SK-N-SH (cell line): ENCODE measurements around the gene RASGRF2. TPM values are rescaled to one million over a fixed set of nuclear protein-coding genes. Genes with fewer than 3 reads are reported as not detected.

ENCODE experiments used
- CTCF ChIA-PET: fragments of 300-600, 350-600 bp; formaldehyde crosslinking; extraction: SDS; loops from one replicate; lab custom pipeline; 2021; lab: Yijun Ruan, JAX
- POLR2A ChIA-PET: fragments of 350-600 bp; sonication (Branson Sonifier 250); formaldehyde crosslinking; extraction: SDS; loops from one replicate; lab custom pipeline; 2020; ENCODE audit warnings: antibody characterized with exemption, inconsistent platforms; lab: Yijun Ruan, JAX
- DNase-seq: peaks from one replicate; pipeline ENCODE4 v3.0.0; 2012
- H2AFZ ChIP-seq: fragments of 200-600 bp; sonication (generic); 2 replicates; pipeline ENCODE4 v1.8.1; 2016; ENCODE audit warnings: antibody characterized with exemption, mild to moderate bottlenecking, low read depth
- H3F3A ChIP-seq: fragments of 200-600 bp; sonication (generic); replicated peaks from 2 replicates; pipeline ENCODE3; 2016; ENCODE audit warnings: antibody characterized with exemption, mild to moderate bottlenecking; ENCODE audit not compliant: insufficient read depth
- H3K27ac ChIP-seq, 2 experiments: fragments of 200-500 bp in 1 of 2; fragments of 200-600 bp in 1 of 2; sonication (Bioruptor generic) in 1 of 2; sonication (generic), shearing (Covaris generic) in 1 of 2; 2 replicates each; pipeline versions ENCODE4 v1.5.1 to v1.6.1; 2014 to 2016; ENCODE audit warnings: low read depth in 2 of 2, inconsistent platforms in 1 of 2, low read length in 1 of 2, mild to moderate bottlenecking in 1 of 2, mixed read lengths in 1 of 2
- H3K27me3 ChIP-seq: fragments of 200-600 bp; sonication (generic), shearing (Covaris generic); 2 replicates; pipeline ENCODE4 v1.6.1; 2016; ENCODE audit warnings: mixed run types; ENCODE audit not compliant: insufficient read depth
- H3K36me3 ChIP-seq, 2 experiments: fragments of 200-500 bp in 1 of 2; fragments of 200-600 bp in 1 of 2; sonication (Bioruptor generic) in 1 of 2; sonication (generic) in 1 of 2; replicated peaks in 1 of 2; 2 replicates each; pipeline versions ENCODE3 to v1.5.1; 2014 to 2016; ENCODE audit warnings: low read length in 1 of 2, mild to moderate bottlenecking in 1 of 2; ENCODE audit not compliant: insufficient read depth in 2 of 2, control insufficient read depth in 1 of 2
- H3K4me1 ChIP-seq, 2 experiments: fragments of 200-500 bp in 1 of 2; fragments of 200-600 bp in 1 of 2; sonication (Bioruptor generic) in 1 of 2; sonication (generic), shearing (Covaris generic) in 1 of 2; 2 replicates each; pipeline versions ENCODE4 v1.5.1 to v1.6.1; 2014 to 2016; ENCODE audit warnings: low read depth in 1 of 2, low read length in 1 of 2, mixed run types in 1 of 2; ENCODE audit not compliant: insufficient read depth in 2 of 2, control insufficient read depth in 1 of 2
- H3K4me2 ChIP-seq: fragments of 200-600 bp; sonication (generic), shearing (Covaris generic); 2 replicates; pipeline ENCODE4 v1.6.1; 2017; ENCODE audit warnings: mixed run types
- H3K4me3 ChIP-seq, 2 experiments: fragments of 200-500 bp in 1 of 2; fragments of 200-600 bp in 1 of 2; sonication (Bioruptor generic) in 1 of 2; sonication (generic), shearing (Covaris generic) in 1 of 2; 2 replicates each; pipeline versions ENCODE4 v1.5.1 to v1.8.1; 2014 to 2016; ENCODE audit warnings: low read depth in 2 of 2, inconsistent platforms in 1 of 2, low read length in 1 of 2, mild to moderate bottlenecking in 1 of 2, mixed read lengths in 1 of 2, moderate library complexity in 1 of 2
- H3K79me2 ChIP-seq: fragments of 200-600 bp; sonication (generic); 2 replicates; pipeline ENCODE4 v1.8.1; 2017; ENCODE audit warnings: mild to moderate bottlenecking; ENCODE audit not compliant: insufficient read depth
- H3K9ac ChIP-seq: fragments of 200-600 bp; sonication (generic); 2 replicates; pipeline ENCODE4 v1.6.1; 2017; ENCODE audit warnings: mixed run types
- H3K9me2 ChIP-seq: fragments of 200-600 bp; sonication (generic); 2 replicates; pipeline ENCODE4 v1.6.1; 2017; ENCODE audit warnings: mixed run types
- H3K9me3 ChIP-seq: fragments of 200-600 bp; sonication (generic); 2 replicates; pipeline ENCODE4 v1.6.1; 2017; ENCODE audit warnings: mixed run types, mild to moderate bottlenecking, moderate library complexity
- H4K20me1 ChIP-seq: fragments of 200-600 bp; sonication (generic); 2 replicates; pipeline ENCODE4 v1.6.1; 2017; ENCODE audit warnings: mild to moderate bottlenecking, mixed run types; ENCODE audit not compliant: insufficient read depth
- ELF1 ChIP-seq: IDR thresholded peaks from 2 replicates; pipeline ENCODE4 v1.4.0; 2012
- EP300 ChIP-seq, 2 experiments: IDR thresholded peaks; 2 replicates each; pipeline versions ENCODE4 v1.4.0 to v1.6.1; 2012; ENCODE audit warnings: borderline replicate concordance in 1 of 2, low read depth in 1 of 2, low read length in 1 of 2
- EZH2phosphoT487 ChIP-seq: fragments of 200-600 bp; sonication (generic); IDR thresholded peaks from 2 replicates; pipeline ENCODE4 v1.6.1; 2017; ENCODE audit warnings: low read depth, mixed run types, mild to moderate bottlenecking, antibody characterized with exemption, moderate library complexity, borderline replicate concordance
- FOXJ3 ChIP-seq: sonication (generic); formaldehyde crosslinking; IDR thresholded peaks from 2 replicates; pipeline ENCODE4 v1.5.1; 2020; ENCODE audit warnings: mild to moderate bottlenecking, missing genetic modification reagents
- JUND ChIP-seq: IDR thresholded peaks from 2 replicates; pipeline ENCODE4 v1.4.0; 2012
- MEF2A ChIP-seq: IDR thresholded peaks from 2 replicates; pipeline ENCODE4 v1.4.0; 2012; ENCODE audit warnings: low read depth, borderline replicate concordance
- MXI1 ChIP-seq: IDR thresholded peaks from 2 replicates; pipeline ENCODE4 v1.6.1; 2012; ENCODE audit warnings: mild to moderate bottlenecking, low read depth, low read length, improper control_type of control experiment
- NRF1 ChIP-seq: IDR thresholded peaks from 2 replicates; pipeline ENCODE4 v1.6.1; 2012; ENCODE audit warnings: low read depth, mild to moderate bottlenecking, low read length
- POLR2AphosphoS5 ChIP-seq: IDR thresholded peaks from 2 replicates; pipeline ENCODE4 v1.6.1; 2012; ENCODE audit warnings: low read depth, low read length
- RFX5 ChIP-seq: IDR thresholded peaks from 2 replicates; pipeline ENCODE4 v1.6.1; 2012; ENCODE audit warnings: mild to moderate bottlenecking, improper control_type of control experiment, low read length
- SIN3A ChIP-seq: IDR thresholded peaks from 2 replicates; pipeline ENCODE4 v1.6.1; 2012; ENCODE audit warnings: low read depth, mild to moderate bottlenecking, low read length, moderate library complexity, borderline replicate concordance
- SMC3 ChIP-seq: IDR thresholded peaks from 2 replicates; pipeline ENCODE4 v1.6.1; 2012; ENCODE audit warnings: low read depth, low read length, improper control_type of control experiment
- TAF1 ChIP-seq: IDR thresholded peaks from 2 replicates; pipeline ENCODE4 v1.6.1; 2012; ENCODE audit warnings: low read depth, mild to moderate bottlenecking, low read length, moderate library complexity, borderline replicate concordance
- TEAD4 ChIP-seq: IDR thresholded peaks from 2 replicates; pipeline ENCODE4 v1.4.0; 2012; ENCODE audit warnings: mild to moderate bottlenecking, borderline replicate concordance; ENCODE audit not compliant: insufficient read depth
- WGBS: methylation state at CpG from one replicate; pipeline ENCODE4 v1.1.6; 2017; ENCODE audit warnings: low lambda C conversion rate; 5-methylcytosine and 5-hydroxymethylcytosine counted together
- polyA plus RNA-seq, 3 experiments: library from polyadenylated mRNA; depleted of rRNA; stranded (reverse); fragments of >200 nt; gene quantifications; 2 replicates each; pipeline ENCODE4 v1.2.3, GENCODE V29; 2012
- TF ChIP-seq, protein P1 (sequence below): IDR thresholded peaks from 2 replicates; pipeline ENCODE4 v1.6.1; 2012; ENCODE audit warnings: mild to moderate bottlenecking, low read depth, low read length, moderate library complexity
- TF ChIP-seq, protein P2 (sequence below): IDR thresholded peaks from 2 replicates; pipeline ENCODE4 v1.4.0; 2012; ENCODE audit warnings: low read depth
- TF ChIP-seq, protein P3 (sequence below): fragments of 200-600 bp; sonication (generic); IDR thresholded peaks from 2 replicates; pipeline ENCODE4 v1.6.1; 2017; ENCODE audit warnings: antibody characterized with exemption, mild to moderate bottlenecking, moderate library complexity

Gene RASGRF2
- polyA plus RNA-seq, 1 of the 3 experiments (the other 2 are of a cell fraction): under 0.01 TPM

DNA sequence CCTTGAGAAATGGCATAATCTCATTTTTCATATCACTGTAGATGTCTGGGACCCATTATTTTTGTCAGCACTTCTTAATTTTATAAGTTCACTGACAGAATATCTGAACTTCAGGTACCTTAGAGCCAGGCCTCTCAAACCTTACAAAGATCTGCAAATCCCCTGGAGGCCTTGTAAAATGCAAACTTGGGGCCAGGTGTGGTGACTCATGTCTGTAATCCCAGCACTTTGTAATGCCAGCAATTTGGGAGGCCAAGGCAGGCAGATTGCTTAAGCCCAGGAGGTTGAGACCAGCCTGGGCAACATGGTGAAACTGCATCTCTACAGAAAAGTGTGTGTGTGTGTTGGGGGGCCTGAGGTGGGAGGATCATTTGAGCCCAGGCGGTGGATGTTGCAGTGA, 30.8 kb downstream of the RASGRF2 start:
- H2AFZ ChIP-seq: no peak overlapping the region
- no peaks in the 10 kb centered on the region for H3K9me2 ChIP-seq
- H3K4me3 ChIP-seq: no peak overlapping the region
- H3K27me3 ChIP-seq: no peaks in the 10 kb centered on the region
- TF ChIP-seq NRF1 (no peak), JUND (no peak), MXI1 (no peak), SIN3A (no peak), ELF1 (no peak), TEAD4 (no peak), EZH2phosphoT487 (no peak), RFX5 (no peak), SMC3 (no peak), EP300 (IDR thresholded peaks at IDR 0.05; ENCODE audit: borderline replicate concordance in 1 of 2, low read depth in 1 of 2, low read length in 1 of 2) (no peak), POLR2AphosphoS5 (no peak), FOXJ3 (CRISPR knock-in tag) (no peak), MEF2A (no peak), TAF1 (no peak)
- TF ChIP-seq, protein P1, sequence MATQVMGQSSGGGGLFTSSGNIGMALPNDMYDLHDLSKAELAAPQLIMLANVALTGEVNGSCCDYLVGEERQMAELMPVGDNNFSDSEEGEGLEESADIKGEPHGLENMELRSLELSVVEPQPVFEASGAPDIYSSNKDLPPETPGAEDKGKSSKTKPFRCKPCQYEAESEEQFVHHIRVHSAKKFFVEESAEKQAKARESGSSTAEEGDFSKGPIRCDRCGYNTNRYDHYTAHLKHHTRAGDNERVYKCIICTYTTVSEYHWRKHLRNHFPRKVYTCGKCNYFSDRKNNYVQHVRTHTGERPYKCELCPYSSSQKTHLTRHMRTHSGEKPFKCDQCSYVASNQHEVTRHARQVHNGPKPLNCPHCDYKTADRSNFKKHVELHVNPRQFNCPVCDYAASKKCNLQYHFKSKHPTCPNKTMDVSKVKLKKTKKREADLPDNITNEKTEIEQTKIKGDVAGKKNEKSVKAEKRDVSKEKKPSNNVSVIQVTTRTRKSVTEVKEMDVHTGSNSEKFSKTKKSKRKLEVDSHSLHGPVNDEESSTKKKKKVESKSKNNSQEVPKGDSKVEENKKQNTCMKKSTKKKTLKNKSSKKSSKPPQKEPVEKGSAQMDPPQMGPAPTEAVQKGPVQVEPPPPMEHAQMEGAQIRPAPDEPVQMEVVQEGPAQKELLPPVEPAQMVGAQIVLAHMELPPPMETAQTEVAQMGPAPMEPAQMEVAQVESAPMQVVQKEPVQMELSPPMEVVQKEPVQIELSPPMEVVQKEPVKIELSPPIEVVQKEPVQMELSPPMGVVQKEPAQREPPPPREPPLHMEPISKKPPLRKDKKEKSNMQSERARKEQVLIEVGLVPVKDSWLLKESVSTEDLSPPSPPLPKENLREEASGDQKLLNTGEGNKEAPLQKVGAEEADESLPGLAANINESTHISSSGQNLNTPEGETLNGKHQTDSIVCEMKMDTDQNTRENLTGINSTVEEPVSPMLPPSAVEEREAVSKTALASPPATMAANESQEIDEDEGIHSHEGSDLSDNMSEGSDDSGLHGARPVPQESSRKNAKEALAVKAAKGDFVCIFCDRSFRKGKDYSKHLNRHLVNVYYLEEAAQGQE: no peak
- TF ChIP-seq, protein P2, sequence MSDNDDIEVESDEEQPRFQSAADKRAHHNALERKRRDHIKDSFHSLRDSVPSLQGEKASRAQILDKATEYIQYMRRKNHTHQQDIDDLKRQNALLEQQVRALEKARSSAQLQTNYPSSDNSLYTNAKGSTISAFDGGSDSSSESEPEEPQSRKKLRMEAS: no peak
- TF ChIP-seq, protein P3, sequence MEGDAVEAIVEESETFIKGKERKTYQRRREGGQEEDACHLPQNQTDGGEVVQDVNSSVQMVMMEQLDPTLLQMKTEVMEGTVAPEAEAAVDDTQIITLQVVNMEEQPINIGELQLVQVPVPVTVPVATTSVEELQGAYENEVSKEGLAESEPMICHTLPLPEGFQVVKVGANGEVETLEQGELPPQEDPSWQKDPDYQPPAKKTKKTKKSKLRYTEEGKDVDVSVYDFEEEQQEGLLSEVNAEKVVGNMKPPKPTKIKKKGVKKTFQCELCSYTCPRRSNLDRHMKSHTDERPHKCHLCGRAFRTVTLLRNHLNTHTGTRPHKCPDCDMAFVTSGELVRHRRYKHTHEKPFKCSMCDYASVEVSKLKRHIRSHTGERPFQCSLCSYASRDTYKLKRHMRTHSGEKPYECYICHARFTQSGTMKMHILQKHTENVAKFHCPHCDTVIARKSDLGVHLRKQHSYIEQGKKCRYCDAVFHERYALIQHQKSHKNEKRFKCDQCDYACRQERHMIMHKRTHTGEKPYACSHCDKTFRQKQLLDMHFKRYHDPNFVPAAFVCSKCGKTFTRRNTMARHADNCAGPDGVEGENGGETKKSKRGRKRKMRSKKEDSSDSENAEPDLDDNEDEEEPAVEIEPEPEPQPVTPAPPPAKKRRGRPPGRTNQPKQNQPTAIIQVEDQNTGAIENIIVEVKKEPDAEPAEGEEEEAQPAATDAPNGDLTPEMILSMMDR: no peak
- ChIA-PET CTCF (no interaction called here), POLR2A (no interaction called here)
- H3K9ac ChIP-seq: no peak overlapping the region
- H3F3A ChIP-seq: no peaks in the 10 kb centered on the region
- H3K27ac ChIP-seq: no peak overlapping the region
- no peaks in the 10 kb centered on the region for H3K79me2 ChIP-seq
- whole genome bisulfite sequencing: 78% methylated on average over 1 of the region's 1 CpG
- H4K20me1 ChIP-seq: no peaks in the 10 kb centered on the region
- no peaks in the 10 kb centered on the region for H3K9me3 ChIP-seq
- no peak for DNase-seq
- no peaks in the 10 kb centered on the region for H3K36me3 ChIP-seq
- no peaks in the 10 kb centered on the region for H3K4me1 ChIP-seq
- no peak overlapping the region for H3K4me2 ChIP-seq
